Ramos (cell line): ENCODE data around the gene ASPG.
"Not testable (repeated sequence)": the region's sequence is repeated elsewhere in the genome, so short reads cannot be mapped to it uniquely, and the experiment has no call there.

Experiments used
- in situ Hi-C: fragments of 300-500 bp; cut with MboI; formaldehyde crosslinking; loops from one replicate; pipeline ENCODE4 v1.14.3; 2022; ENCODE audit warnings: low sequenced_read_pairs; ENCODE audit not compliant: unreplicated experiment

ASPG gene

DNA sequence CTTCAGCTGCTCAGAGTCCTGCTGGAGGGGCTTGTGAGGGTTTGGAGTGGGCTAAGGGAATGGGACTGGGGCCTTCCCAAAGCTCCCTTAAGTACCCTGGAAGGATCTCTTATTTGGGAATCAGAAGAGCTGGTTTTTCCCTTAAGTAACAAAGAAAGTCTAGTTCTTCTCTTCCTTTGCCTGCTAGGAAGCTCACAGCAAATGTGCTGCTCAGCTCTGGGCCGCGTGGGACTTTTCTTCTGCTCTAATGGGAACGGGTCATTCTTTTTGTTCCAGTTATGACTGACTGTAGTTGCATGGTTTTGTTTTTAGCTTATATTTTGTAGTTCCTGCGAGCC lies 58.9 kb downstream of the ASPG start:
- in situ Hi-C loops = no loop called here

DNA sequence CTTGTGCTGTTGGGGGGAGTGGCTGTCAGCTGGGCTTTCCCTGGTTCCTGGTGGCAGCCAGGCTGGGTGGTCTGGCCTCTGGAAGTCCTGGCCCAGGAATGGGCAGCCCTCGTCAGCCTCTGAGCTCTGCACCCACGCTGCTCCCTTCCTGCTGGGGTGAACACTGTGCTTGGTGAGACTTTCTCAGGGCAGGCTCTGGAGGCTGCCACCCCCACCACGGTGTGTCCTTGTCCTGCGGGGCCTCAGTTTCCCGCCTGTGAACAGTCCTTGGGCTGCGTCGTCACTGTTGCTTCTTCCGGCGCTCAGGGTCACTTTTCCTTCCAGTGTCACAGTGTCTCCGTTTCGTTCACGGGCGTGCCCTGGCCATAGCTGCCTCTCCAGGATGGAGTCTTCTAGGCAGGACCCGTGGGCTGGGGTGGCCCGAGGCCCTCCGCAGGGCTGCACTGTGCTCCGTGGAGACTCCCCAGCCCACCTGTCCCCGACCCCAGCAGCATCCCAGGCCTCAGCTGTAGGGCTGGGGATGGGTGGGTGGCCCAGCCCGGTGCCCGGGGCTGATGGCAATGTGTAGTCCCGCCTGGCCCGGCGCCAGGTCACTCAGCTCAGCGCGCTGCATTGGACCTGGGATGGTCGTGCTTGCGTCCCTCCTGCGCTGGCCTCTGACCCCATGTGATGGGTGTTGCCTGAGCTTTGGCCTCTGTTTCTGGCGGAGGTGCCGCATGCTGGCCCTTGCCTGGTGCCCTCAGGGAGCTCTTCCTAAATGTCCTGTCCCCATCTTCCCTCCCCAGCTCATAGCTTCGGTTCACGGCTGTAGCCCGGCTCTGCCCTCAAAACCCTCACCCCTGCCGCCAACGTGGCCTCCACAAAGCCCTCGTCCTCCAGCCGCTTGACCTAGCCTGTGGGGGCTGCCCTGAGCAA lies 59.7 kb downstream of the ASPG start:
- in situ Hi-C loops = no loop called here

DNA sequence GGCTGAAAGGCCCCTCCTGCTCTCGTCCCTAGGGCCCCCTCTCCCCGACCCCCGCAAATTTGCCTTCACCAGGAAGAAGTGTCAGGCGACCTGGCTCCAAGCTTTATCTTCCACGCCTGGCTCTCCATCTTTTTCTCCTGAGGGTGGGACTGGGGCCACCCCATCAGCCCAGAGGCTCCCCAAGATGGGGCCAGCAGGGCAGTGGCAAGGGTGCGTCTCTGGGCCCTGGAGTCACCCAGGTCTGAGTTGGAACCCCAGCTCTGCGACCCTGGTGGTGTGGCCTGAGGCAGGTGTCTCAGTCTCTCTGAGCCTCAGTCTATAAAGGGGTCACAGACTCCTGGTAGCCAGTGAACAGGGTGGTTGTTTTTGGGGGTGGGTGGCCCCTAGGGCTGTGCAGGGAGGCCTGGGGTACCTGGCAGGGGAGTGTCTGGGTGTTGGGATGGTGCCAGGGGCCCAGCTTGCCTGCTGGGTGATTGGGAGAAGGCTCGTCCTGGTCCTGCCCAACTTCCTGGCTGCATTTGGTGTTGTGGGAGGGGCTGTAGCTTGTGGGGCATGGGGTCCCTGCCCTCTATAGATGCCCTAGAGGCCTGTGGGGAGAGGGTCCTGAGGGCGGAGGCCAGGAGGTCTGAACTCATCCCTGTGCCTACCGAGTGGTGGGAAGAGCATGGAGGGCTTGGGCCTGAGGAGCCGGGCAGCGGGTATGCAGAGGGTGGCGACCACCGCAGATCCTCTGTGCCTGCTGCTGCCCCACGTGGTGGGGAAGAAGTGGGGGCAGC lies 60.5 kb downstream of the ASPG start:
- in situ Hi-C loops = no loop called here

DNA sequence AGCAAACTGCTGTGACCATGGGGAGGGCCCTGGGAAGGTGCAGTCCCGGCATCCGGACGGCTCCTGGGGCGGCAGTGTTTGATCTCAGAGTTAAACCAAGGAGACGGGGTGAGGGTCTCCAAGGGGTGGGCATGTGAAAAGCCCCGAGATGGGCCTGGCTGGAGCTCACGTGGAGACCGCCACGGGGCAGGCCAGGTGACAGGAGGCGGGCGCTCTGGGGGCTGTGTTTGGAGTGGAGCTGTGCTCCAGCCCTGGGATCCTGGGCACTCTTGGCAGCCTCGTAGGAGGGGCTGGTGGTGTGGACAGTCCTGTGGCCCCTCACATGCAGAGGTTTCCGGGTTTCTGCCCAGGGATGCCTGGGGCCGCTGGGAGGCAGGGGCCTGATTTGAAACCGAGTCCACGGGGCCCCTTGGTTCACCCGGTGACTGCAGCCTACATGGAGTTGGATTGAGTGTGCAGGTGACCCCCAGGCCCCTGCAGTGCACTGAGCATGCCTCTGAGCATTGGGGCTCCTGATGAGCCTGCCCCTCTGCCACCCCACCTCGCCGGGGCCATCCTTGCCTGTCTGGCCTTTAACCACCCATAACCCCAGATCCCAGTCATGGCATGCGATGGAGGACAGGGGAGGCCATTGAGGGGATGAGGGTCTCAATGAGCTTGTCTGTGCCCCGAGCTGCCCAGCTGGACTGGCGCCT lies 61.3 kb downstream of the ASPG start:
- in situ Hi-C loops = no loop called here

DNA sequence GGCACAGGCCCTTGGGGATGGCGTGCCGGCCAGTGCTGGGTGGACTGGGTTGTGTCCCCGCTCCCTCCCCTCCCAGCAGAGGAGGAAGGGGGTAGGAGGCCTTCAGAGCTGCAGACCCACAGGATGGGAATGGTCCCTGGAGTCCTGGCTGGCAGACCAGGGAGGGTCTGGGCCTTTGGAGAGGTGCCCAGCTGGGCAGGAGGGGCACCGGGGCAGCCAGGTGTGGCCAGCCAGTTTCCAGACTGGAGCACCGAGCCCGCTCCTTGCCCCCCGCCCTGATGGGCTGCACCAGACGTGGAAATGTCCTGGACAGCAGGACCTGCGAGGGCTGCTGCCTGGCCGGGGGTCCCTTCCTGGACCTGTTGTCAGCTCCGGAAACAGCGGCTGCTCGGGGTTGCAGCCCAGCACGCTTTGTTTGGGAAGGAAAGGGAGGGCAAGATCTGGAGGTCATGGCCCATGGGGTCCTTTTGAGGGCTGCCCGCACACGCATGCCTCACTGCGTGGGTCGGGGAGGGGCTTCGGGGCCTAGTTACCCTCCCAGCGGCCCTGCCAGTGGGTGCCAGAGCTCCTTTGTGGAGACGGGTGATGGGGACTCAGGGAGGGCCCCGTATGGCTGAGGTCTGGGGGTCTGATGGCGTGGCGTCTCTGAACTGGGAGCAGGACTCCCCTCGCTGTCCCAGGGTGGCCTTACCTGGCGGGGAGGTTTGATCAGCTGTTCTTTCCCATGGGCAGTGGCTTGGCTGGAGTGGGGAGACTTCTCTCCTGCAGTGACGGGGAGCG lies 62.0 kb downstream of the ASPG start:
- in situ Hi-C loops = no loop called here

DNA sequence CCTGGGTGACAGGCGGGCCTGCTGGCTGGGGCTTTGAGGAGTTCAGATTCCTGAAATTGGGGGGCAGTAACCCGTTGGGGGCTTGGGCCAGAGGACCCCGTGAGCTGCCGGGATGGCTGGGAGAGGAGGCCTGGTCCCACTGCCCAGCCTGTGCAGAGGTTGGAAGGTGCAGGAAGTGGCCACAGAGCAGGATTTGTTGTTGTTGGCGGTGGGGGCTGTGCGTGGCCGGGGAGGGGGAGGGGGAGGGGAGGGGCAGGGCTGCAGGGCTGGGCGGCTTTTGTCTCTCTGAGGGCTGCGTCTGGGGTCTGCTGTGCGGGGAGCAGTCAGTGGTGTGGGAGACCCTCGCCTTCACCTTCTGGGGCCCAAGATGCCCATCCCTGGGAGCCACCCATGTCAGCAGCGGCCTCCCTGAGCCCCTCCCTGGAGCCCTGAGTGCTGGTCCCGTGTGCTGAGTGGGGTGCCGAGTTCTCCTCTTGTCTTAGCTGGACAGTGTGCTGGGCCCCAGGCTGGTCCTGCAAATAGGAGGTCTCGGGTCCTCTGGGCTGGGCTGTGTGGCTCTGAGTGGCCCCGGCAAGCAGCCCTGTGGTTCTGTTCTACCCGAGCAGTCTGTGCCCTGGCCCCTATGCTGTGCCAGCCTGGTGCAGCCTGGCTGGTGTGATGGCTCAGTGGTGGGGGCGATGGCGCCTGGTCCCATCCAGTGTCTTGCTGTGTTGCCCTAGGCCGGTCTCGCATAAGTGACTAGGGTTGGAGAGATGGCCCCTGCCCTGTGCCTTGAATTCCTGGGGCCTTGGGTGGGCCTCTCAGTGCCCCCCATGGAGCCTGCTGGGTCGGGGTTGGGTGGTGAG lies 63.2 kb downstream of the ASPG start:
- in situ Hi-C loops = no loop called here

DNA sequence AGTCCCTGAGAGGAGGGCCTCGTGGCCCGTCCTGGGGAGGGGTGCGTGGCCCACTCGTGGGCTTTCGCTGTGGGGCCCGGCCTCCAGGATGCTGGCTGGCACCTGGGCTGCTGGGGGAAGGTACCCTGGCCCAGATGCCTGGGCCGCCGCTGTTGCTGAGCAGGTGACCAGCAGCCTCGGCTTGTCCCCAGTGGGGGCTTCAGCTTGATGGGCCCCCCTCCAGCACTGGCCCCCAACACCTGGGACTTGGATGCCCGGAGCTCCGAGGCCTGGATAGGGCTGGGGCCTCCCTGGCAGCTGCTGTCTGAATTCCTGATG lies 63.7 kb downstream of the ASPG start:
- in situ Hi-C loops = no loop called here

DNA sequence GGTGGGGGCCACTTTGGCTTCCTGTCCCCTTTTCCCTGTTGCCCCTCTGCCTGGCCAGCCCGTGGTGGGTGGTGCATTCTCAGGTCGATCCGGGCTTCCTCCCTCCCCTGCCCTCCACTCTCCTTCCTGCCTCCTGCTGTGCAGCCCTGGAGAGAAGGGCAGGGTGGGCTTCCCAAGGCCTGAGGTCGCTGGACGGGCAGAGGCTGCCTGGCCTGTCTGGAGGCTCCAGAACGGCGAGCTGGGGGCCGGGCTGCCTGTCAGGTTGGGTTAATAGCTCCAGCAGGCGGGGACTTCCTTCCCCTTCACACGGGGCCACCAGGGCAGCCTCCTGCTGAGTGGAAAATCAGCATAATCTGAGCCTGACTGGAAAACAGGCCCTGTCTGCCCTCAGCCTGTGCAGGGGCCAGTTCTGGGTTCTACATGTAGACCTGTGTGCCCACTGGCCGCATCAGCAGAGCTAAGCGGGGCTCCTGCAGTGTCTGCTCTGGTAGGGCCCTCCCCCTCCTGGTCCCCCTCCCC lies 64.2 kb downstream of the ASPG start:
- in situ Hi-C loops = no loop called here

DNA sequence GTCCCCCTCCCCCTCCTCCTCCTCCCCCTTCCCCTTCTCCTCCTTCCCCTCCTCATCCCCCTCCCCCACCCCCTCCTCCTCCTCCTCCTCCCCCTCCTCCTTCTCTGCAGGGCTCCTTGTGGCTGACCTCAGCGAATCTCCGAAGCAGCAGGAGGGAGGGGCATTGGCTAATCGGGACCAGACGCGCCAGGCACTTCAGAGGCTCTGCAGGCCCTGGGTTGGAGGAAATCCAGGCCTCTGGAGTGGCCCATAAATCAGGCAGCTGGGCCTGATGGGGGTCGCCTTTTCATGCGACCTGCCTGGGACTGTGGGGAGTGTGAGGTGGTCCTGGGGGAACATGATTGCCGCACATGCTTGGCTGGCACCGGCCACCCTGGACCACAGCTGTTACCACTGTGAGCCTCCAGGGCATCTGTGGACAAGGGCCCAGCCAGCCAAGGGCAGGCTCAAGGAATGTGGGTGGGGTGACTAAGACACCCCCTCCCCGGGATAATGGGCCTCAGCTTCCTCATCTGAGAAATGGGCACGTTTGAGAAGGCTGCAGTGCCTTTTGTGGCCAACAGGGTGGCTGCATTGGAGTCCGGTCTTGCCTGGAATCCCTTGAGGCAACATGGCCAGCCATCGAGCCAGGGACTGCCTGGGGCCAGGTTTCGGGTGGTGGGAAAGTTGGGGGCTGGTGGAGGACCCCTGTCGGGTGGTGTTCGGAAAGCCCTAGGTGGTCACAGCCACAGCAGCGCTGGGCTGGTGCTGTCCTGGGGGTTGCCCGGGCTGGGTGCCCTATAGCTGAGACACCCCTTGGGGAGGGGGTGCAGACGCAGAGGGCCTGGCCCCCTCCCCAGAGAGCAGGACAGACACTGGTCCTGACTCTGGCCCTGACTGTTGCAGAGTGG lies 64.9 kb downstream of the ASPG start:
- in situ Hi-C loops = no loop called here

DNA sequence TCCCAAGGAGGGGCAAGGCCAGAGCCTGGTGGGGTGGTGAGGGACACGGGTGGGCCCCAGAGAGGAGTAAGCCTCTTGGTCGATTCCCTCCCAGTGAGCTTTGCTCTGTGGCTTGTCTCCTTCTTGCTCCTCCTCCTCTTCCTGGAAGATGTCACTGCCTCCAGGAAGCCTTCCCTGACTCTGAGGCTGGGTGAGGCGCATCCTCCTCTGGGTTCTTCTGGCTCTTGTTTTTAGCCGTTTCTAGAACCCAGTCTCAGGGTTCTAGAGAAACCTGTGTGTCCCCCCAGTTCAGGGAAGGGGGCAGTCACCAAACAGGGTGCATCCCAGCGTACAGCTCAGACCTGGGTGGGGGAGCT lies 65.5 kb downstream of the ASPG start:
- in situ Hi-C loops = no loop called here

DNA sequence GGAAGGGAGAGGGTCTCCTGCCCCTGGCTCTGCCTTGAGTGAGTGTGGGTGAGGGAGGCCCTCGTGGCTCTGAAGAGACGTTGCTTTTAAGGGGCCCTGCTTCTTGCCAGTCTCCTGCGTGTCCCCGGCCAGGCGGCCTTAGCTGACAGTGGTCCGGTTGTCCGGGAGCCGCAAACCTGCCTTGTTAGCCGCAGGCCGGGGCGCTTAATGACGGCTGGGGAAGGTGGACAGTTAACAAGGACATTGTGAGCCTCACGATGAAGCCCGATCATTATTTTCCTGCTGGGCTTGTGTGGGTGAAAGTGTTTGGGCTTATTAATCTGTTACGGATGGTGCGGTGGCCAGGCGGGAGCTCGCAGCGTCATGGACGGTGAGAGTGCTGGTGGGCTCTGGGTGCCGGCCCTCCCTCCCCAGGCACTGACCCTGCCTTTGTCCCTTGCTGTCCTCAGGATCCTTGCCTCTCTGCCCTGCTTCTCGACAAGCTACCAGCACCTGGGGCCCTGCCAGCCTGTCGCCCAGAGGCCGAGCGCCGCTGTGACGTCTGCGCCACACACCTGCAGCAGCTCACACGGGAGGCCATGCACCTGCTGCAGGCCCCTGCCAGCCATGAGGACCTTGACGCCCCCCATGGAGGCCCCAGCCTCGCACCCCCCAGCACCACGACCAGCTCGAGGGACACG lies 66.2 kb downstream of the ASPG start:
- in situ Hi-C loops = no loop called here

DNA sequence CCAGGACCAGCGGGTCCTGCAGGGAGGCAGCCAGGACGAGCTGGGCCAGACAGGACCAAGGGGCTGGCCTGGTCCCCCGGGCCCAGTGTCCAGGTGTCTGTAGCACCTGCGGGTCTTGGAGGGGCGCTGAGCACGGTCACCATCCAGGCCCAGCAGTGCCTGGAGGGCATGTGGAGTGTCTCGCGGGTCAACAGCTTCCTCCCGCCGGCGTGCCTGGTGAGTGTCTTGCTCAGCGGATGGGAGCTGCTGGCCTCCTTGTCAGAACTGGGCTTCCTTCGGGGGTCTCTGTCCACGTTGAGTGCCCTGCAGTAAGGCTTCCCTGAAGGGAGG lies 66.7 kb downstream of the ASPG start:
- in situ Hi-C loops = no loop called here

DNA sequence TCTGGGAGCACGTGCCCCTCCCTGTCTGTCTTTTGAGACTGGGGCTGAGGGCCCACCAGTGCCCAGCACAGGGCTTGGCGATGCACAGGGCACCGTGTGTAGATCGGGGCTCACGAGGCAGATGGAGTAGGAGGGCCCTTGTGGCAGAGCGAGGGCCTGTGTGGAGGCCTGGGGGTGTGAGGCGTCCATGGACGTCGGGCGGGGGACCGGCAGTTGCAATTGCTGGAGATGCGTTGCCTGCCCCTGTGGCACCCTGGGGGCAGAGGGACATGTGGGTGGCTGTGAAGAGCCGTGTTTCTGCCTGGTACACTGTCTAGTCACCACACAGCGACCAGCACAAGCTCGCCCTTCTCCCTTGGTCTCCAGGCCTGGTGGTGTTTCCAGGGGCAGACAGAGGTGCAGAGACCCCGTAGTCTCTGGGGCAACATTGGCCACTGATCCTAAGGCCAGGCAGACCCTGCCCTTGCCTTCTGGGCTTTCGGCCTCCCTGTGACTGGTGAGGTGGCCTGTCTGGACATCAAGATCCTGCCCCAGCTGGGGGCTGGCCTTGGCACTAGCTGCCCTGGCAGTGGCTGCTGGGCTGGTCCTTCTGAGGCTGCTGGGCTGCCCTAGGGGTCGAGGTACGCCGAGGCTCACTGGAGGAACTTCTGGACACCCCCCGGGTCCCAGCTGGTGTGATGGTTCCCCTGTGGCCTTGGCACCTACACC lies 67.3 kb downstream of the ASPG start:
- in situ Hi-C loops = no loop called here

DNA sequence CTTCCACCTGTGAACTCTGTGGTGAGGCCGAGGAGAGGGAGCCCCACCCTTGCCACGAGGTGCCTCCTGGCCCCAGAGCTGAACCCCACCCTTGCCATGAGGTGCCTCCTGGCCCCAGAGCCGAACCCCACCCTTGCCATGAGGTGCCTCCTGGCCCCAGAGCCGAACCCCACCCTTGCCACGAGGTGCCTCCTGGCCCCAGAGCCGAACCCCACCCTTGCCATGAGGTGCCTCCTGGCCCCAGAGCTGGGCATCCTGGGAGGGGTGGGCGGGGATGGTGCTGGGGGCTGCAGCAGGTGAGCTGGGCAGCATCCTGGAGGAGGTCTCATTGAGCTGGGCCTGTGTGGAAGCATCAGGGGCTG lies 67.9 kb downstream of the ASPG start:
- in situ Hi-C loops = not testable (repeated sequence)

DNA sequence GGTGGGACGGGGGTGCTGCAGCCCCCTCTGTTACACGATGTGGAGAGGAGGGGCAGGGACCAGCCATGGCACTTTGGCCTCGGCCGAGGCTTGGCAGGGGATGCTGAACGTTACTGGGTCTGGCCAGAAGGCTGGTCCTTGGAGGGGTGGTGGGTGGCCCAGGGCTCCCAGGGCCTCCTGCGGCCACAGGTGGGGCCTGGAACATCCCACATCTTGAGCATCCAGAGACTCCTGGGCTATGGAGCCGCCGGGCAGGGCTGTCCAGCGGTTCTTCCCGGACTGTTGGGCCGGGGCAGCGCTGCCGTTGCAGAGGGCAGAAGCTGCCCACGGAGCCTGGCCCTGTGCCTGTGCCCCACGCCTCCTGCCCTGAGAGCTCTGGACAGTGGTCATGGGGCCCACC lies 68.7 kb downstream of the ASPG start:
- in situ Hi-C loops = no loop called here

DNA sequence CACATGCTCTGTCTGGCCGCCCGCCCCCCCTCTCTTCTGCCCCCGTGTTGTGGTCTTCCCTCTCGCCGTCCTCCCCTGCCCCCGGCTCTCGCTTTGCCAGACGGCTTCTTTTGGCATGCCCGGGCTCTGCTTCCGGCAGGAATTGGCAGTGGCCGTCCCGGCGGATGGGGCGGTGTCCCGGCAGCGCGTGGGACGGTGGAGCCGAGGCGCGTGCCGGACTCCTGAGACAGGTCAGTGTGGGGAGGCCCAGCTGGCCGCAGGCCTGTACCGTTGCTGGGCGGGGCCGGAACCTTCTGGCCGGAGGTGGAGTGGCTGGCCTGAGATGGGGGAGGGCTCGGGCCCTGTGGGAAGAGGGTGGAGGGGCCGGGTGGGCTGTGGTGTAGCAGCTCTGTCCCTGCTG lies 70.0 kb downstream of the ASPG start:
- in situ Hi-C loops = no loop called here

DNA sequence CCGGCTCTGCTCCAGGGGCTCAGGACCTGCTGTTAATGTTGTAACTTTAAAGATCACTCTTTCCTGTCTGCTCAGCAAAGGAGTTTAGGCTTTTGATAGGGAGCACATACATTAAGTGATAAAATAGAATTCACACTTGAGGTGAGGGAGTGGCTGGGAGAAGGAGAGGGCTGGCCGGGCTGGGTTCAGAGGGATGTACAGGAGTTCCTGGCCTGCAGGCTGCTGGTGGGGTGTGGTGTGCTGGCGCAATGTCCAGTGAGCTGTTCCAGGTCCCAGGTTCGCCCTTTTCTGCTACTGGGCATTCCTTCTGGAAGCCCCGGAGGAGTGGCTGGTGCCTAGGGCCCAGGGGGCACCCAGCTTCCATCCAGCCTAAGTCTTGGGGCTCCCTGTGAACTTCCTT lies 70.6 kb downstream of the ASPG start:
- in situ Hi-C loops = no loop called here
